ENCODE results near the gene ADIPOQ. TPM values are rescaled to one million over a fixed set of nuclear protein-coding genes. Genes with fewer than 3 reads are reported as not detected.
A peak's percentile ranks its signal among the peaks of the same experiment; 100 is the strongest.

ADIPOQ gene
- total and polyA plus RNA-seq, 2 donors (not counting 1 experiment from before 2014, with no cell fraction given): not detected

GRCh38 chr3:186825294-186825821 lies 17.2 kb upstream of the ADIPOQ start:
- Mint-ChIP-seq H3K27ac (no peak overlapping the region), H3K9me3 (ENCODE audit: insufficient read depth) (no peaks in the 10 kb centered on the region), H3K4me1 (peaks cover 21% of the 10 kb centered on the region), H3K27me3 (peaks cover 38% of the 10 kb centered on the region), H3K4me3 (peak overlapping the region; percentile 79)
- Histone ChIP-seq H3K27me3 (replicated peaks in 1 of 4; ENCODE audit: control extremely low read depth in 1 of 4, control insufficient read depth in 3 of 4, insufficient read depth in 4 of 4, low read length in 3 of 4) (peaks cover 0 to 57% (median 33%) of the 10 kb centered on the region in 4 experiments), H4K20me1 (ENCODE audit: control insufficient read depth, insufficient read depth, low read length, poor library complexity, severe bottlenecking) (no peaks in the 10 kb centered on the region), H3K4me1 (ENCODE audit: control insufficient read depth in 2 of 2, insufficient read depth in 2 of 2, low read length in 2 of 2) (peaks cover 24 to 28% of the 10 kb centered on the region in 2 donors), H3K4me2 (replicated peaks; ENCODE audit: low read depth, low read length, poor library complexity, severe bottlenecking) (peak overlapping the region; percentile 91), H3K9ac (ENCODE audit: low read length) (no peak overlapping the region), H3K9me3 (ENCODE audit: control extremely low read depth in 1 of 3, control insufficient read depth in 2 of 3, insufficient read depth in 1 of 3, low read length in 2 of 3) (peaks cover 0 to 4% (median 0%) of the 10 kb centered on the region in 3 donors), H3K79me2 (ENCODE audit: control insufficient read depth, insufficient read depth, low read length) (peaks cover 2% of the 10 kb centered on the region), H2AFZ (ENCODE audit: insufficient read depth, low read depth, low read length, poor library complexity, severe bottlenecking) (peak overlapping the region; percentile 34), H3K27ac (ENCODE audit: low read length in 2 of 2) (no peak overlapping the region), H3K4me3 (ENCODE audit: control extremely low read depth in 1 of 5, extremely low read depth in 1 of 5, insufficient read depth in 1 of 5, low read depth in 2 of 5, low read length in 4 of 5) (peak overlapping the region in 1 of 5 experiments; percentile 1), H3K36me3 (replicated peaks in 1 of 2; ENCODE audit: control extremely low read depth in 1 of 2, control insufficient read depth in 1 of 2, extremely low read depth in 1 of 2, insufficient read depth in 2 of 2, low read length in 1 of 2) (no peaks in the 10 kb centered on the region)
- intact Hi-C loops (cut with micrococcal nuclease): loop anchor here (5.0 to 10.0 kb wide), 2 partner anchors 202 to 721 kb away; partner anchors contain the start of gene ETV5
- no peak for ATAC-seq (ENCODE audit: low read depth)
- peak; percentile 56 for DNase-seq
- WGBS (ENCODE audit: insufficient coverage): 7% methylated on average over 23 of the region's 23 CpGs
- CTCF ChIA-PET: interaction anchor here (1.1 to 5.0 kb wide), 3 partner anchors 20 to 210 kb away, joined by 3 to 61 read pairs (median 15); no protein-coding TSS in a partner anchor
- no peak for TF ChIP-seq CTCF (IDR thresholded peaks at IDR 0.05)
- no peak for TF ChIP-seq EZH2 (IDR thresholded peaks at IDR 0.05; ENCODE audit: borderline replicate concordance, insufficient read depth, low read depth, low read length, poor library complexity, severe bottlenecking)
- POLR2A ChIA-PET: interaction anchor here (1.3 kb wide), 1 partner anchor 41 kb away, joined by 3 read pairs; no protein-coding TSS in a partner anchor

GRCh38 chr3:186825872-186826409 lies 16.6 kb upstream of the ADIPOQ start:
- ATAC-seq (ENCODE audit: low read depth) (no peak), DNase-seq (peak; percentile 55)
- intact Hi-C loops (cut with micrococcal nuclease): loop anchor here (2.0 to 10.0 kb wide), 4 partner anchors 105 to 721 kb away; partner anchors contain the start of genes DNAJB11, ETV5 and ST6GAL1
- H3K4me1 ChIP-seq (ENCODE audit: control insufficient read depth in 2 of 2, insufficient read depth in 2 of 2, low read length in 2 of 2): peaks cover 24 to 28% of the 10 kb centered on the region in 2 donors
- H3K9ac ChIP-seq (ENCODE audit: low read length): no peak overlapping the region
- CTCF ChIA-PET: interaction anchor here (1.1 to 5.0 kb wide), 3 partner anchors 20 to 211 kb away, joined by 3 to 61 read pairs (median 15); no protein-coding TSS in a partner anchor
- H3K79me2 ChIP-seq (ENCODE audit: control insufficient read depth, insufficient read depth, low read length): peaks cover 2% of the 10 kb centered on the region
- TF ChIP-seq CTCF (IDR thresholded peaks at IDR 0.05) (no peak), EZH2 (IDR thresholded peaks at IDR 0.05; ENCODE audit: borderline replicate concordance, insufficient read depth, low read depth, low read length, poor library complexity, severe bottlenecking) (no peak)
- H3K4me3 Mint-ChIP-seq: peak overlapping the region; percentile 79
- H2AFZ ChIP-seq (ENCODE audit: insufficient read depth, low read depth, low read length, poor library complexity, severe bottlenecking): peak overlapping the region; percentile 34
- H3K27ac Mint-ChIP-seq: peak overlapping the region; percentile 48
- no peak overlapping the region for H3K27ac ChIP-seq (ENCODE audit: low read length in 2 of 2)
- POLR2A ChIA-PET: interaction anchor here (1.3 to 2.4 kb wide), 2 partner anchors 42 to 105 kb away, joined by 3 to 8 read pairs; no protein-coding TSS in a partner anchor
- H3K4me2 ChIP-seq (replicated peaks; ENCODE audit: low read depth, low read length, poor library complexity, severe bottlenecking): peak overlapping the region; percentile 91
- H3K4me1 Mint-ChIP-seq: peaks cover 21% of the 10 kb centered on the region
- H3K9me3 Mint-ChIP-seq (ENCODE audit: insufficient read depth): no peaks in the 10 kb centered on the region
- no peaks in the 10 kb centered on the region for H4K20me1 ChIP-seq (ENCODE audit: control insufficient read depth, insufficient read depth, low read length, poor library complexity, severe bottlenecking)
- no peak overlapping the region for H3K4me3 ChIP-seq (ENCODE audit: control extremely low read depth in 1 of 5, extremely low read depth in 1 of 5, insufficient read depth in 1 of 5, low read depth in 2 of 5, low read length in 4 of 5)
- no peaks in the 10 kb centered on the region for H3K36me3 ChIP-seq (replicated peaks in 1 of 2; ENCODE audit: control extremely low read depth in 1 of 2, control insufficient read depth in 1 of 2, extremely low read depth in 1 of 2, insufficient read depth in 2 of 2, low read length in 1 of 2)
- H3K27me3 Mint-ChIP-seq: peaks cover 44% of the 10 kb centered on the region
- WGBS (ENCODE audit: insufficient coverage): 20% methylated on average over 6 of the region's 11 CpGs
- peaks cover 0 to 62% (median 38%) of the 10 kb centered on the region in 4 experiments for H3K27me3 ChIP-seq (replicated peaks in 1 of 4; ENCODE audit: control extremely low read depth in 1 of 4, control insufficient read depth in 3 of 4, insufficient read depth in 4 of 4, low read length in 3 of 4)
- H3K9me3 ChIP-seq (ENCODE audit: control extremely low read depth in 1 of 3, control insufficient read depth in 2 of 3, insufficient read depth in 1 of 3, low read length in 2 of 3): peaks cover 0 to 4% (median 0%) of the 10 kb centered on the region in 3 donors

Measured in B cell (primary cell).